K562 (cell line): ENCODE measurements around the gene HES4. TPM values are rescaled to one million over a fixed set of nuclear protein-coding genes. Genes with fewer than 3 reads are reported as not detected.

Experiments
- BMI1 ChIP-seq: fragments of 150-350 bp; IDR thresholded peaks from 2 replicates; pipeline ENCODE4 v1.6.1; 2014; ENCODE audit warnings: low read length
- ETV1 ChIP-seq: fragments of 450-650 bp; conservative IDR thresholded peaks from 2 replicates; pipeline ENCODE4 v1.6.1; 2016; ENCODE audit warnings: missing genetic modification characterization, control low read depth, low read depth, missing compliant biosample characterization
- FOSL1 ChIP-seq: fragments of 200-800 bp; sonication (Bioruptor generic); conservative IDR thresholded peaks from 2 replicates; pipeline ENCODE4 v1.6.1; 2016; ENCODE audit warnings: missing genetic modification characterization, missing compliant biosample characterization
- GABPA ChIP-seq: fragments of 200-800 bp; sonication (Bioruptor generic); conservative IDR thresholded peaks from 2 replicates; pipeline ENCODE4 v1.6.1; 2016; ENCODE audit warnings: low read depth, missing genetic modification characterization, missing compliant biosample characterization
- HEY1 ChIP-seq: fragments of 250-450 bp; sonication (Bioruptor Pico); IDR thresholded peaks from 2 replicates; pipeline ENCODE4 v1.5.0; 2020; ENCODE audit warnings: mild to moderate bottlenecking, moderate library complexity, borderline replicate concordance
- KDM5B ChIP-seq: fragments of 200-600 bp; sonication (generic); IDR thresholded peaks from 2 replicates; pipeline ENCODE4 v1.6.1; 2012; ENCODE audit warnings: low read depth, mild to moderate bottlenecking, moderate library complexity, low read length, control low read depth, inconsistent platforms; ENCODE audit not compliant: insufficient replicate concordance
- L3MBTL2 ChIP-seq: fragments of 450-650 bp; IDR thresholded peaks from 2 replicates; pipeline ENCODE4 v1.6.1; 2016; ENCODE audit warnings: mild to moderate bottlenecking, moderate library complexity
- PHB ChIP-seq: fragments of 250-450 bp; sonication (Bioruptor Pico); IDR thresholded peaks from 2 replicates; pipeline ENCODE4 v1.5.0; 2021
- PURB ChIP-seq: sonication (generic); formaldehyde crosslinking; IDR thresholded peaks from 2 replicates; pipeline ENCODE4 v1.9.0; 2021; ENCODE audit warnings: low read depth, mild to moderate bottlenecking, missing genetic modification reagents
- RUNX1 ChIP-seq: sonication (generic); IDR thresholded peaks from 2 replicates; pipeline ENCODE4 v1.6.1; 2016; ENCODE audit warnings: antibody characterized with exemption, low read depth
- SMAD3 ChIP-seq: fragments of 450-650 bp; formaldehyde crosslinking; conservative IDR thresholded peaks from 2 replicates; pipeline ENCODE4 v1.4.0; 2020; ENCODE audit warnings: mild to moderate bottlenecking
- SREBF1 ChIP-seq: fragments of 150-350 bp; IDR thresholded peaks from 2 replicates; pipeline ENCODE4 v1.6.1; 2014; ENCODE audit warnings: antibody characterized with exemption, low read depth, low read length, borderline replicate concordance
- TAF1 ChIP-seq: IDR thresholded peaks from 2 replicates; pipeline ENCODE4 v1.6.1; 2011; ENCODE audit warnings: mild to moderate bottlenecking, low read length, moderate library complexity; ENCODE audit not compliant: insufficient read depth, control insufficient read depth, severe bottlenecking; ENCODE audit errors: extremely low read depth
- WHSC1 ChIP-seq: IDR thresholded peaks from one replicate; pipeline ENCODE4 v1.6.1; 2012; ENCODE audit warnings: low read length, control low read depth, inconsistent platforms
- ZNF274 ChIP-seq: IDR thresholded peaks from 2 replicates; pipeline ENCODE4 v1.6.1; 2011; ENCODE audit warnings: low read depth, mild to moderate bottlenecking, low read length, moderate library complexity, borderline replicate concordance
- ZNF431 ChIP-seq: sonication (generic); formaldehyde crosslinking; IDR thresholded peaks from 2 replicates; pipeline ENCODE4 v1.8.0; 2022; ENCODE audit warnings: mild to moderate bottlenecking, missing genetic modification reagents
- ZNF507 ChIP-seq: conservative IDR thresholded peaks from 2 replicates; pipeline ENCODE4 v1.6.1; 2017; ENCODE audit warnings: missing genetic modification characterization, missing compliant biosample characterization
- polyA plus RNA-seq, 8 experiments: library from polyadenylated mRNA; depleted of rRNA in 4 of 8; stranded (reverse) in 5 of 8; unstranded in 3 of 8; fragments of >200 nt; fragmentation: Nextera tagmentation in 2 of 8; fragmentation: Illumina TruSeq in 1 of 8; extraction: Ambion mirVana in 2 of 8; extraction: Trizol in 1 of 8; gene quantifications; 2 replicates each; pipeline versions ENCODE4 v1.2.1 to v1.2.3, GENCODE V29; 2011 to 2014; ENCODE audit warnings: inconsistent platforms in 1 of 8, missing spikeins in 1 of 8
- total RNA-seq, 7 experiments: library from RNA; depleted of rRNA in 6 of 7; stranded (reverse); fragments of >200 nt in 6 of 7; fragmentation: Illumina TruSeq in 2 of 7; extraction: Trizol in 2 of 7; gene quantifications; 2 replicates each; pipeline versions ENCODE4 v1.2.1 to v1.2.3, GENCODE V29; 2011 to 2021; ENCODE audit warnings: low replicate concordance in 1 of 7
- TF ChIP-seq, protein P1 (sequence below): fragments of 450-650 bp; conservative IDR thresholded peaks from 2 replicates; pipeline ENCODE4 v1.6.1; 2016; ENCODE audit warnings: missing genetic modification characterization, low read depth, mild to moderate bottlenecking, missing compliant biosample characterization, moderate library complexity
- TF ChIP-seq, protein P2 (sequence below), 3 experiments: fragments of 200-800 bp in 1 of 3; fragments of 250-450 bp in 1 of 3; fragments of 450-650 bp in 1 of 3; sonication (Bioruptor Pico) in 1 of 3; sonication (Bioruptor generic) in 1 of 3; formaldehyde crosslinking in 1 of 3; IDR thresholded peaks; 2 replicates each; pipeline versions ENCODE4 v1.6.1 to v1.8.0; 2016 to 2022; ENCODE audit warnings: mild to moderate bottlenecking in 2 of 3, missing genetic modification characterization in 2 of 3, missing compliant biosample characterization in 1 of 3, moderate library complexity in 1 of 3

Gene HES4
- total and polyA plus RNA-seq, 9 of the 15 experiments (the other 6 are each of a cell fraction or from before 2014, with no cell fraction given), result 0.21 to 43.7 (median 5.3) TPM; not detected in 2

DNA sequence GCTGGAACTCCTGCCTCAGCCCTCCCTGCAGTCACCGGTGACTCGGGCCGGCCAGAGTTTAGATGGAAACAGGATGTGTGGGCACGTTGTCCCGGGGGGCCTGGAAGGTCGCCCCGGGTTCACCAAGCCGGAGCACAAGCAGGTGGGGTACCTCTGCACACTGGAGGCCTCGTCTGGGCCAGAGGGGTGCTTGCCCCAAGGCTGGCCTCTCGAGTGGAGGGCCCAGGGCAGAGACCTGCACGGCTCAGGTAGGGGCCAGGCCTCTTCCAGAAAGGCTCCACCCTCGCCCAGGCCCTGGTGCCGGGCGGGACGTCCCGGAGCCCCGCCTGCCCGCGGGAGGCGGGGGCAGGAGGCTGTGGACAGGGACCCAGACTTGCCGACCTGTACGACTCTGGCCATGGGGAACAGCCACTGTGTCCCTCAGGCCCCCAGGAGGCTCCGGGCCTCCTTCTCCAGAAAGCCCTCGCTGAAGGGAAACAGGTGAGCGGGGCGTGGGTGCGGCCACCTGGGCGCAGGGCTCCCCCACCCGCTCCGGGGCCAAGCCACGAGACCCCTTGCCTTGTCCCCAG lies 33.7 kb downstream of the HES4 start, which contains the start of gene PLEKHN1 (continued):
- TF ChIP-seq ZNF274 (no peak), ZNF507 (tag) (no peak), SMAD3 (CRISPR knock-in tag) (no peak), HEY1 (CRISPR knock-in tag) (no peak), KDM5B (peak; percentile 46), PURB (CRISPR knock-in tag) (no peak), WHSC1 (no peak), L3MBTL2 (no peak), PHB (CRISPR knock-in tag) (no peak), FOSL1 (tag) (peak; percentile 60), ETV1 (tag) (0 out of 2 replicates have a peak, but pooled peaks have one; percentile 7), RUNX1 (no peak), SREBF1 (no peak), GABPA (tag) (peak; percentile 68), BMI1 (no peak), ZNF431 (CRISPR knock-in tag) (peak; percentile 36; the same call in 1 of the 2 replicates), TAF1 (no peak)
- TF ChIP-seq, protein P1, sequence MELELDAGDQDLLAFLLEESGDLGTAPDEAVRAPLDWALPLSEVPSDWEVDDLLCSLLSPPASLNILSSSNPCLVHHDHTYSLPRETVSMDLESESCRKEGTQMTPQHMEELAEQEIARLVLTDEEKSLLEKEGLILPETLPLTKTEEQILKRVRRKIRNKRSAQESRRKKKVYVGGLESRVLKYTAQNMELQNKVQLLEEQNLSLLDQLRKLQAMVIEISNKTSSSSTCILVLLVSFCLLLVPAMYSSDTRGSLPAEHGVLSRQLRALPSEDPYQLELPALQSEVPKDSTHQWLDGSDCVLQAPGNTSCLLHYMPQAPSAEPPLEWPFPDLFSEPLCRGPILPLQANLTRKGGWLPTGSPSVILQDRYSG (tag), result no peak
- TF ChIP-seq, protein P2, sequence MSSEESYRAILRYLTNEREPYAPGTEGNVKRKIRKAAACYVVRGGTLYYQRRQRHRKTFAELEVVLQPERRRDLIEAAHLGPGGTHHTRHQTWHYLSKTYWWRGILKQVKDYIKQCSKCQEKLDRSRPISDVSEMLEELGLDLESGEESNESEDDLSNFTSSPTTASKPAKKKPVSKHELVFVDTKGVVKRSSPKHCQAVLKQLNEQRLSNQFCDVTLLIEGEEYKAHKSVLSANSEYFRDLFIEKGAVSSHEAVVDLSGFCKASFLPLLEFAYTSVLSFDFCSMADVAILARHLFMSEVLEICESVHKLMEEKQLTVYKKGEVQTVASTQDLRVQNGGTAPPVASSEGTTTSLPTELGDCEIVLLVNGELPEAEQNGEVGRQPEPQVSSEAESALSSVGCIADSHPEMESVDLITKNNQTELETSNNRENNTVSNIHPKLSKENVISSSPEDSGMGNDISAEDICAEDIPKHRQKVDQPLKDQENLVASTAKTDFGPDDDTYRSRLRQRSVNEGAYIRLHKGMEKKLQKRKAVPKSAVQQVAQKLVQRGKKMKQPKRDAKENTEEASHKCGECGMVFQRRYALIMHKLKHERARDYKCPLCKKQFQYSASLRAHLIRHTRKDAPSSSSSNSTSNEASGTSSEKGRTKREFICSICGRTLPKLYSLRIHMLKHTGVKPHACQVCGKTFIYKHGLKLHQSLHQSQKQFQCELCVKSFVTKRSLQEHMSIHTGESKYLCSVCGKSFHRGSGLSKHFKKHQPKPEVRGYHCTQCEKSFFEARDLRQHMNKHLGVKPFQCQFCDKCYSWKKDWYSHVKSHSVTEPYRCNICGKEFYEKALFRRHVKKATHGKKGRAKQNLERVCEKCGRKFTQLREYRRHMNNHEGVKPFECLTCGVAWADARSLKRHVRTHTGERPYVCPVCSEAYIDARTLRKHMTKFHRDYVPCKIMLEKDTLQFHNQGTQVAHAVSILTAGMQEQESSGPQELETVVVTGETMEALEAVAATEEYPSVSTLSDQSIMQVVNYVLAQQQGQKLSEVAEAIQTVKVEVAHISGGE (CRISPR knock-in tag; IDR thresholded peaks at IDR 0.05), result peak in 1 of 3 experiments; percentile 88; a peak in 3 of 6 replicates
